BE2C (cell line): ENCODE results near the gene RTP5.
A peak's percentile ranks its signal among the peaks of the same experiment; 100 is the strongest.

ENCODE experiments used
- DNase-seq: peaks from one replicate; pipeline ENCODE4 v3.0.0-alpha.2; 2020
- H3K27me3 ChIP-seq: fragments of 250-450 bp; sonication (Bioruptor Pico); 2 replicates; pipeline ENCODE4 v1.5.1; 2020; ENCODE audit warnings: mild to moderate bottlenecking
- H3K36me3 ChIP-seq: fragments of 250-450 bp; sonication (Bioruptor Pico); 2 replicates; pipeline ENCODE4 v1.5.1; 2020; ENCODE audit warnings: mild to moderate bottlenecking
- H3K4me1 ChIP-seq: fragments of 250-450 bp; sonication (Bioruptor Pico); 2 replicates; pipeline ENCODE4 v1.5.1; 2020
- H3K4me3 ChIP-seq: 2 replicates; pipeline ENCODE4 v1.5.1; 2011; ENCODE audit warnings: low read depth, low read length
- H3K9me3 ChIP-seq: fragments of 250-450 bp; sonication (Bioruptor Pico); 2 replicates; pipeline ENCODE4 v1.5.1; 2020
- CTCF ChIP-seq: IDR thresholded peaks from 2 replicates; pipeline ENCODE4 v1.5.1; 2012; ENCODE audit warnings: mild to moderate bottlenecking, low read depth, low read length

Gene RTP5

GRCh38 chr2:241891315-241891987 is 21.9 kb downstream of the RTP5 start:
- H3K4me1 ChIP-seq, result peaks cover 15% of the 10 kb centered on the region
- H3K9me3 ChIP-seq, result no peaks in the 10 kb centered on the region
- DNase-seq, result peak; percentile 2
- H3K4me3 ChIP-seq, result no peak overlapping the region
- no peak for TF ChIP-seq CTCF
- no peaks in the 10 kb centered on the region for H3K27me3 ChIP-seq
- no peaks in the 10 kb centered on the region; the same call in 1 of the 2 replicates for H3K36me3 ChIP-seq

GRCh38 chr2:241891988-241892298 is 22.4 kb downstream of the RTP5 start:
- no peak for TF ChIP-seq CTCF
- peaks cover 15% of the 10 kb centered on the region for H3K4me1 ChIP-seq
- H3K27me3 ChIP-seq, result no peaks in the 10 kb centered on the region
- no peaks in the 10 kb centered on the region; the same call in 1 of the 2 replicates for H3K36me3 ChIP-seq
- DNase-seq, result no peak
- H3K4me3 ChIP-seq, result no peak overlapping the region
- H3K9me3 ChIP-seq, result no peaks in the 10 kb centered on the region

GRCh38 chr2:241892299-241893137 is 23.0 kb downstream of the RTP5 start:
- no peaks in the 10 kb centered on the region for H3K9me3 ChIP-seq
- H3K4me3 ChIP-seq, result no peak overlapping the region
- TF ChIP-seq CTCF, result no peak
- no peaks in the 10 kb centered on the region for H3K27me3 ChIP-seq
- peak; percentile 76 for DNase-seq
- peaks cover 15% of the 10 kb centered on the region for H3K4me1 ChIP-seq
- H3K36me3 ChIP-seq, result no peaks in the 10 kb centered on the region; the same call in 1 of the 2 replicates

GRCh38 chr2:241893265-241893664 is 23.7 kb downstream of the RTP5 start:
- TF ChIP-seq CTCF, result no peak
- Histone ChIP-seq H3K27me3 (no peaks in the 10 kb centered on the region), H3K4me3 (no peak overlapping the region), H3K36me3 (no peaks in the 10 kb centered on the region; the same call in 1 of the 2 replicates), H3K9me3 (no peaks in the 10 kb centered on the region), H3K4me1 (peaks cover 15% of the 10 kb centered on the region)
- DNase-seq, result no peak

- H3K27me3 ChIP-seq, result no peaks in the 10 kb centered on the region
- no peak for DNase-seq
- H3K4me1 ChIP-seq, result peaks cover 15% of the 10 kb centered on the region
- no peak overlapping the region for H3K4me3 ChIP-seq
- TF ChIP-seq CTCF, result no peak
- no peaks in the 10 kb centered on the region; the same call in 1 of the 2 replicates for H3K36me3 ChIP-seq
- H3K9me3 ChIP-seq, result no peaks in the 10 kb centered on the region
Observed at GRCh38 chr2:241894056-241894641, 24.6 kb downstream of the RTP5 start.
